Measurements from ENCODE around the gene CALHM6.

DNA sequence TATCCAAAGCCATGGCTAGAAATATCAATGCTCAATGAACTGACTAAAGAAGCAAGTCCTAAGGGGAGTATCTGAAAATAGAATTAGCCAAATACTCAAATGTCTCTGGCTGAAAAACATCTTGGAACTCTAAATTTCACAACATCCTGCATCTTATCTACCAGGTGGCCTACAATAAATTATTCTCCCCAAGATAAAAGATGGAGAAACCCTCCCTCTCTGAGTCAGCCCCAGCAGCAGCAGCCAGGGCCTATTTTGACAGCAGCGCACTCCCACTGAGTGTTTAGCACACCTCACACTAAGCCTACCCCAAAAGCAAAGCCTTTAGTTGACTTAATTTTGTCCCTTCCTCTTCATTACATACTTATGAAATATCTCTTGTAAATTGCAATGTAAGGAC, 5.9 kb downstream of the CALHM6 start:
- TF ChIP-seq EZH2phosphoT487 (conservative IDR thresholded peaks at IDR 0.05; ENCODE audit: low read length) = no peak
- TF ChIP-seq, protein P1, sequence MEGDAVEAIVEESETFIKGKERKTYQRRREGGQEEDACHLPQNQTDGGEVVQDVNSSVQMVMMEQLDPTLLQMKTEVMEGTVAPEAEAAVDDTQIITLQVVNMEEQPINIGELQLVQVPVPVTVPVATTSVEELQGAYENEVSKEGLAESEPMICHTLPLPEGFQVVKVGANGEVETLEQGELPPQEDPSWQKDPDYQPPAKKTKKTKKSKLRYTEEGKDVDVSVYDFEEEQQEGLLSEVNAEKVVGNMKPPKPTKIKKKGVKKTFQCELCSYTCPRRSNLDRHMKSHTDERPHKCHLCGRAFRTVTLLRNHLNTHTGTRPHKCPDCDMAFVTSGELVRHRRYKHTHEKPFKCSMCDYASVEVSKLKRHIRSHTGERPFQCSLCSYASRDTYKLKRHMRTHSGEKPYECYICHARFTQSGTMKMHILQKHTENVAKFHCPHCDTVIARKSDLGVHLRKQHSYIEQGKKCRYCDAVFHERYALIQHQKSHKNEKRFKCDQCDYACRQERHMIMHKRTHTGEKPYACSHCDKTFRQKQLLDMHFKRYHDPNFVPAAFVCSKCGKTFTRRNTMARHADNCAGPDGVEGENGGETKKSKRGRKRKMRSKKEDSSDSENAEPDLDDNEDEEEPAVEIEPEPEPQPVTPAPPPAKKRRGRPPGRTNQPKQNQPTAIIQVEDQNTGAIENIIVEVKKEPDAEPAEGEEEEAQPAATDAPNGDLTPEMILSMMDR (IDR thresholded peaks at IDR 0.05; ENCODE audit: insufficient read depth, low read length, poor library complexity, severe bottlenecking) = no peak
